Measurements from ENCODE around the gene ZSCAN31. TPM values are rescaled to one million over a fixed set of nuclear protein-coding genes. Genes with fewer than 3 reads are reported as not detected.
A peak's percentile ranks its signal among the peaks of the same experiment; 100 is the strongest.

ZSCAN31 gene
- total and polyA plus RNA-seq, 9 of the 15 experiments (the other 6 are each of a cell fraction or from before 2014, with no cell fraction given), result 3.9 to 12.1 (median 7.0) TPM

GRCh38 chr6:28351493-28351925, 15.6 kb upstream of the ZSCAN31 start:
- Histone ChIP-seq H3K9ac (ENCODE audit: insufficient read depth in 1 of 2, low read depth in 2 of 2, low read length in 2 of 2) (peak overlapping the region; percentile 82 to 84; a peak in 3 of 4 replicates), H3K4me3 (peak overlapping the region; percentile 68), H3K9me1 (ENCODE audit: control insufficient read depth, insufficient read depth, low read length) (no peaks in the 10 kb centered on the region), H3K36me3 (ENCODE audit: control insufficient read depth, insufficient read depth, low read length) (peaks cover 11% of the 10 kb centered on the region; the same call in 2 of the 3 replicates), H4K20me1 (replicated peaks; ENCODE audit: control insufficient read depth, insufficient read depth, low read length) (no peaks in the 10 kb centered on the region), H3K79me2 (ENCODE audit: control insufficient read depth, insufficient read depth, low read length) (peaks cover 67% of the 10 kb centered on the region), H3K4me2 (ENCODE audit: insufficient read depth, low read length) (peak overlapping the region; percentile 92), H3K27me3 (ENCODE audit: control insufficient read depth in 2 of 2, insufficient read depth in 2 of 2, low read length in 2 of 2) (no peaks in the 10 kb centered on the region; a peak in 1 of 5 replicates), H2AFZ (ENCODE audit: low read depth, low read length) (peak overlapping the region; percentile 94; the same call in 1 of the 2 replicates), H3K9me3 (replicated peaks; ENCODE audit: control insufficient read depth, insufficient read depth, low read depth, low read length) (no peaks in the 10 kb centered on the region), H3K27ac (ENCODE audit: extremely low read depth, low read depth, low read length) (peak overlapping the region; percentile 86), H3K4me1 (replicated peaks in 1 of 2; ENCODE audit: control insufficient read depth in 2 of 2, insufficient read depth in 2 of 2, low read length in 2 of 2) (peaks cover 35 to 51% of the 10 kb centered on the region in 2 experiments)
- FAIRE-seq (no peak), DNase-seq (ENCODE audit: extremely low read depth in 1 of 4, low spot score in 3 of 4) (no peak), ATAC-seq (no peak)
- CTCF ChIA-PET (ENCODE audit: low intra/inter-chr PET ratio), result interaction anchor here (1.0 kb wide), 1 partner anchor 99 kb away, joined by 3 read pairs; the partner anchor contains the start of gene ZKSCAN4
- POLR2A ChIA-PET, result interaction anchor here (0.6 to 2.1 kb wide), 5 partner anchors 14 to 215 kb away, joined by 3 to 11 read pairs (median 4); no protein-coding TSS in a partner anchor
- 5% methylated on average over 2 of the region's 2 CpGs for WGBS (ENCODE audit: insufficient coverage, low coverage, missing lambda C conversion rate)
- in situ Hi-C loops (cut with MboI) (no loop called here), intact Hi-C loops (cut with micrococcal nuclease) (loop anchor here (5.0 to 10.0 kb wide), 2 partner anchors 84 to 517 kb away; partner anchors contain the start of gene ZSCAN26)
- no TSS peak for BruUV-seq (replicated peaks)
- TF ChIP-seq RHOXF2B (CRISPR knock-in tag; conservative IDR thresholded peaks at IDR 0.05), result no peak
- TF ChIP-seq SIN3B (IDR thresholded peaks at IDR 0.05; ENCODE audit: low read depth), result no peak
- TF ChIP-seq ZHX1 (conservative IDR thresholded peaks at IDR 0.05; ENCODE audit: low read length), result no peak
- peak; percentile 79 for TF ChIP-seq SMARCE1 (IDR thresholded peaks at IDR 0.05)
- TF ChIP-seq TBL1XR1 (IDR thresholded peaks at IDR 0.05; ENCODE audit: low read length in 2 of 2), result no peak
- peak; percentile 91 for TF ChIP-seq NKRF (IDR thresholded peaks at IDR 0.05; ENCODE audit: borderline replicate concordance)
- TF ChIP-seq EWSR1 (IDR thresholded peaks at IDR 0.05; ENCODE audit: borderline replicate concordance, low read depth, partially characterized antibody), result no peak
- TF ChIP-seq ELF4 (CRISPR knock-in tag; IDR thresholded peaks at IDR 0.05), result peak; percentile 98
- no peak for TF ChIP-seq TCF3 (CRISPR knock-in tag; IDR thresholded peaks at IDR 0.05)
- no peak for TF ChIP-seq ZNF408 (CRISPR knock-in tag; IDR thresholded peaks at IDR 0.05; ENCODE audit: low read depth)
- TF ChIP-seq BRD9 (IDR thresholded peaks at IDR 0.05; ENCODE audit: low read depth, partially characterized antibody), result peak; percentile 96
- TF ChIP-seq PKNOX1 (IDR thresholded peaks at IDR 0.05), result 0 out of 2 replicates have a peak, but pooled peaks have one; percentile 33
- TF ChIP-seq TRIM24 (IDR thresholded peaks at IDR 0.05), result peak; percentile 50 to 66; a peak in 3 of 4 replicates
- TF ChIP-seq TFE3 (CRISPR knock-in tag; IDR thresholded peaks at IDR 0.05), result no peak
- TF ChIP-seq CEBPB (tag; IDR thresholded peaks at IDR 0.05), result no peak
- TF ChIP-seq MAFK (IDR thresholded peaks at IDR 0.05; ENCODE audit: low read length), result peak; percentile 40; the same call in 1 of the 2 replicates

All from K562 (cell line).